DOHH2 (cell line): Measurements from ENCODE around the gene MYF6.

ENCODE experiments used
- H3F3A ChIP-seq: fragments of 200-600 bp; sonication (generic), shearing (Covaris generic); 2 replicates; pipeline ENCODE4 v1.6.0; 2016; ENCODE audit warnings: antibody characterized with exemption, mild to moderate bottlenecking; ENCODE audit not compliant: control insufficient read depth, insufficient read depth
- H3K27ac ChIP-seq: fragments of 200-600 bp; sonication (generic); 2 replicates; pipeline ENCODE4 v1.5.1; 2014; ENCODE audit warnings: low read depth, mild to moderate bottlenecking, low read length, moderate library complexity
- H3K27me3 ChIP-seq: fragments of 200-600 bp; sonication (generic); 2 replicates; pipeline ENCODE4 v1.6.1; 2014; ENCODE audit warnings: mild to moderate bottlenecking, low read length, mixed read lengths; ENCODE audit not compliant: control insufficient read depth
- H3K36me3 ChIP-seq: fragments of 200-600 bp; sonication (generic); 2 replicates; pipeline ENCODE4 v1.6.1; 2014; ENCODE audit warnings: mild to moderate bottlenecking, low read length, moderate library complexity, mixed read lengths; ENCODE audit not compliant: control insufficient read depth
- H3K4me1 ChIP-seq: fragments of 200-600 bp; sonication (generic); 2 replicates; pipeline ENCODE4 v1.6.1; 2014; ENCODE audit warnings: mild to moderate bottlenecking, low read length, mixed read lengths; ENCODE audit not compliant: control insufficient read depth
- H3K4me2 ChIP-seq: fragments of 200-600 bp; sonication (generic); 2 replicates; pipeline ENCODE4 v1.6.0; 2014; ENCODE audit warnings: mild to moderate bottlenecking, low read length, moderate library complexity
- H3K4me3 ChIP-seq: fragments of 200-600 bp; sonication (generic); 2 replicates; pipeline ENCODE4 v1.5.1; 2014; ENCODE audit warnings: mild to moderate bottlenecking, low read length, mixed read lengths
- H3K79me2 ChIP-seq: fragments of 200-600 bp; sonication (generic); 2 replicates; pipeline ENCODE4 v1.6.1; 2014; ENCODE audit warnings: mild to moderate bottlenecking, low read length, mixed read lengths; ENCODE audit not compliant: control insufficient read depth
- H3K9me2 ChIP-seq: fragments of 200-600 bp; sonication (generic); replicated peaks from 2 replicates; pipeline ENCODE4 v1.6.1; 2014; ENCODE audit warnings: mild to moderate bottlenecking, low read length, mixed read lengths; ENCODE audit not compliant: control insufficient read depth
- H3K9me3 ChIP-seq: fragments of 200-600 bp; sonication (generic); 2 replicates; pipeline ENCODE4 v1.6.1; 2014; ENCODE audit warnings: antibody characterized with exemption, low read length, mixed read lengths; ENCODE audit not compliant: control insufficient read depth, insufficient read depth
- H4K20me1 ChIP-seq: fragments of 200-600 bp; sonication (generic); 2 replicates; pipeline ENCODE4 v1.6.0; 2014; ENCODE audit warnings: low read depth, mild to moderate bottlenecking, antibody characterized with exemption, low read length, moderate library complexity; ENCODE audit not compliant: control insufficient read depth, insufficient read depth
- EZH2phosphoT487 ChIP-seq: fragments of 200-600 bp; sonication (generic); IDR thresholded peaks from 2 replicates; pipeline ENCODE4 v1.6.1; 2017; ENCODE audit warnings: borderline replicate concordance, mild to moderate bottlenecking, antibody characterized with exemption, low read length, moderate library complexity, mixed read lengths
- TF ChIP-seq, protein P1 (sequence below): fragments of 200-600 bp; sonication (generic); IDR thresholded peaks from one replicate; pipeline ENCODE4 v1.5.1; 2014; ENCODE audit warnings: antibody characterized with exemption, mild to moderate bottlenecking, low read depth, low read length; ENCODE audit not compliant: poor library complexity, severe bottlenecking

Gene MYF6

DNA sequence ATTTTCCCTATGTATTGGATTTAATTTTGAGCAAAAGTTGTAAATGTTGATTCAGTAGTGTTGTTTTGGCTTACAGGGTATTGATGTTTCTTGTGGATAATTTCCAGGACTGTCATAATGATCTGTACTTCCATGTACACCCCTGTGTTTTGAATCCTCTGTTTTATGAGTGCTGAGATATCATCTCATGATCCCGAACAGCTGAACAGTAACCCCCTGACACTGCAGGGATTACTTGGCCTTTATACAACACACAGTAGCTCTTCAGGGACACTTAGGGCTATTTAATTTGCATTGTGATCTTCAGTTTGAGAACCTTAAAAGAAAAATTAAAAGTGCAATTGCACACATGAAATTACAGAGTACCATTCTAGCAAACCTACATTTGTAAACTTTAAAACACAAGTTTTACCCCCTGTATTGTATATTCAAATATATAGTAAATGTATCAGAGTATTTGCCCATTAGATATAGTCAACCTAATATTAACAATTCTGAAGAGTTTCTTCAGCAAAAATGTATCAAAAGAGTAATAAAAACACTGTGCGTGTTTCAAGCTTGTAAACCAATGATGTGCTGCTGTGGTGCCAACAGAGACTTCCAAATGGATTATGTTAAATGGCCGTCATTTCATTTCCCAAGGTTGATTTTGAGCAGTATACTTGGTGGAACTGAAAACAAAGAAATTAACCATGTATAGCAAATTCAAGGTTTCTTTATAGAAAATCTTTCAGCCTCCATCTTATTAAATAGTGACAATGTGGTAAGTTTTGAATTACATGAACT is 27.9 kb upstream of the MYF6 start:
- H3F3A ChIP-seq: no peaks in the 10 kb centered on the region
- no peaks in the 10 kb centered on the region for H3K4me1 ChIP-seq
- no peaks in the 10 kb centered on the region for H3K79me2 ChIP-seq
- H3K36me3 ChIP-seq: no peaks in the 10 kb centered on the region
- no peaks in the 10 kb centered on the region for H3K9me2 ChIP-seq
- no peak overlapping the region for H3K4me2 ChIP-seq
- H3K27me3 ChIP-seq: no peaks in the 10 kb centered on the region
- no peaks in the 10 kb centered on the region for H4K20me1 ChIP-seq
- H3K27ac ChIP-seq: no peak overlapping the region
- no peak for TF ChIP-seq EZH2phosphoT487
- TF ChIP-seq, protein P1, sequence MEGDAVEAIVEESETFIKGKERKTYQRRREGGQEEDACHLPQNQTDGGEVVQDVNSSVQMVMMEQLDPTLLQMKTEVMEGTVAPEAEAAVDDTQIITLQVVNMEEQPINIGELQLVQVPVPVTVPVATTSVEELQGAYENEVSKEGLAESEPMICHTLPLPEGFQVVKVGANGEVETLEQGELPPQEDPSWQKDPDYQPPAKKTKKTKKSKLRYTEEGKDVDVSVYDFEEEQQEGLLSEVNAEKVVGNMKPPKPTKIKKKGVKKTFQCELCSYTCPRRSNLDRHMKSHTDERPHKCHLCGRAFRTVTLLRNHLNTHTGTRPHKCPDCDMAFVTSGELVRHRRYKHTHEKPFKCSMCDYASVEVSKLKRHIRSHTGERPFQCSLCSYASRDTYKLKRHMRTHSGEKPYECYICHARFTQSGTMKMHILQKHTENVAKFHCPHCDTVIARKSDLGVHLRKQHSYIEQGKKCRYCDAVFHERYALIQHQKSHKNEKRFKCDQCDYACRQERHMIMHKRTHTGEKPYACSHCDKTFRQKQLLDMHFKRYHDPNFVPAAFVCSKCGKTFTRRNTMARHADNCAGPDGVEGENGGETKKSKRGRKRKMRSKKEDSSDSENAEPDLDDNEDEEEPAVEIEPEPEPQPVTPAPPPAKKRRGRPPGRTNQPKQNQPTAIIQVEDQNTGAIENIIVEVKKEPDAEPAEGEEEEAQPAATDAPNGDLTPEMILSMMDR: no peak
- H3K4me3 ChIP-seq: no peak overlapping the region
- 0 out of 2 replicates have a peak, but pooled peaks cover 3% of the 10 kb centered on the region for H3K9me3 ChIP-seq

DNA sequence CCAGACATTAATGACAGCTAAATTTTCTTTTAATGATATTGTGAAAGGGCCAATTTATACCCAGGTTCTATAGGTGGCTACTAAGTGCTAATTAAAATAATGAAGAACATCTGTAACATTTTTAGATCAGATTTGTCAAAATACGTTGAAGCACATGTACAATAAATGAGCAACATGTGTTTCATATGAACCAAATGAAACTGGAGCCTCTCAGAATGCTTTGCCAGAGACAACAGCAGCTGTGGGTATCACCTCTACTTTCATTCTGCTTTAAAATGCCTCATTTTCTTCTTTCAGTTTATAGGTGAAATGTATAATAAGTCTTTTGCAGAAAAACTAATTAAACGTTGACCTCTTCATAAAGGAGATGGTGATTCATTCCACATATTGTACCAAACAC is 26.1 kb upstream of the MYF6 start:
- no peak overlapping the region for H3K27ac ChIP-seq
- no peaks in the 10 kb centered on the region for H3K4me1 ChIP-seq
- H3K9me2 ChIP-seq: no peaks in the 10 kb centered on the region
- no peak overlapping the region for H3K4me2 ChIP-seq
- no peaks in the 10 kb centered on the region for H4K20me1 ChIP-seq
- no peaks in the 10 kb centered on the region for H3K79me2 ChIP-seq
- H3K4me3 ChIP-seq: no peak overlapping the region
- no peaks in the 10 kb centered on the region for H3F3A ChIP-seq
- H3K9me3 ChIP-seq: 0 out of 2 replicates have a peak, but pooled peaks cover 3% of the 10 kb centered on the region
- H3K27me3 ChIP-seq: no peaks in the 10 kb centered on the region
- no peaks in the 10 kb centered on the region for H3K36me3 ChIP-seq
- no peak for TF ChIP-seq EZH2phosphoT487
- TF ChIP-seq, protein P1: no peak

DNA sequence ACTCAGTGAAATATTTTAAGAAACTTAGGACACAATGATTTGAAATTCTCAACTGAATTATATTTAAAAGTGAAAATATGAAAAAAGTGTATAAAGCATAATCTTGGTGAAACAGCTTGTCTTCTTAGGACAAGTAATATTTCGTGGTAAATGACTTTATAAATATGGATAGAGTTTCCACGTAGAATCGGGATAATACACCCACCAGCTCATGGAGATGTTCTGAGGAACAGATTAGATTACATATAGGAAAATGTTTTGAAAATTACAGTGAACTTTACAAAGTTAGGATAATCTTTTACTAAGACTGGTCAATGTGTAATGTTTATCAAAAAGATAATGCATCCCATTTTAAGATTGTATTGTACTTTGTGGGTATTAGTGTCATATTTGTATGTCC is 25.6 kb upstream of the MYF6 start:
- no peaks in the 10 kb centered on the region for H4K20me1 ChIP-seq
- H3K27me3 ChIP-seq: no peaks in the 10 kb centered on the region
- no peaks in the 10 kb centered on the region for H3K36me3 ChIP-seq
- H3K9me2 ChIP-seq: no peaks in the 10 kb centered on the region
- 0 out of 2 replicates have a peak, but pooled peaks cover 3% of the 10 kb centered on the region for H3K9me3 ChIP-seq
- no peak overlapping the region for H3K4me2 ChIP-seq
- H3K27ac ChIP-seq: no peak overlapping the region
- no peak overlapping the region for H3K4me3 ChIP-seq
- no peaks in the 10 kb centered on the region for H3F3A ChIP-seq
- H3K4me1 ChIP-seq: no peaks in the 10 kb centered on the region
- TF ChIP-seq EZH2phosphoT487: no peak
- TF ChIP-seq, protein P1: no peak
- no peaks in the 10 kb centered on the region for H3K79me2 ChIP-seq
